ENCODE measurements around the gene SMAD2.

GRCh38 chr18:47903809-47904208 is 26.6 kb downstream of the SMAD2 start:
- TF ChIP-seq CTCF (conservative IDR thresholded peaks at IDR 0.05; ENCODE audit: low read length): no peak
- no peak for TF ChIP-seq EZH2phosphoT487 (IDR thresholded peaks at IDR 0.05; ENCODE audit: borderline replicate concordance)

All from Loucy (cell line).